GM23338 (cell line): Measurements from ENCODE around the gene GPBP1L1. TPM values are rescaled to one million over a fixed set of nuclear protein-coding genes. Genes with fewer than 3 reads are reported as not detected.

Source experiments
- ATAC-seq: fragments of 200-7000 bp; cut with Tn5 transposase; 3 replicates; pipeline ENCODE4 v1.9.1; 2020
- DNase-seq: peaks from one replicate; pipeline ENCODE4 v3.0.0-alpha.2; 2015; ENCODE audit warnings: low spot score
- H2AFZ ChIP-seq: fragments of 200-600 bp; sonication (generic); 2 replicates; pipeline ENCODE4 v1.8.0; 2016; ENCODE audit warnings: antibody characterized with exemption, mild to moderate bottlenecking, moderate library complexity
- H3F3A ChIP-seq: fragments of 200-600 bp; sonication (generic); replicated peaks from 2 replicates; pipeline ENCODE4 v1.8.0; 2017; ENCODE audit warnings: antibody characterized with exemption, mixed run types, low read depth
- H3K27ac ChIP-seq: fragments of 200-600 bp; sonication (generic); 2 replicates; pipeline ENCODE4 v1.6.1; 2016; ENCODE audit warnings: low read depth
- H3K27me3 ChIP-seq: fragments of 200-600 bp; sonication (generic); 2 replicates; pipeline ENCODE4 v1.8.0; 2016; ENCODE audit warnings: mild to moderate bottlenecking, mixed run types, moderate library complexity; ENCODE audit not compliant: insufficient read depth
- H3K36me3 ChIP-seq: fragments of 200-600 bp; sonication (generic); 2 replicates; pipeline ENCODE4 v1.8.0; 2016; ENCODE audit warnings: mild to moderate bottlenecking; ENCODE audit not compliant: insufficient read depth
- H3K4me1 ChIP-seq: fragments of 200-600 bp; sonication (generic); 2 replicates; pipeline ENCODE4 v1.8.0; 2016; ENCODE audit warnings: mild to moderate bottlenecking, moderate library complexity; ENCODE audit not compliant: insufficient read depth
- H3K4me2 ChIP-seq: fragments of 200-600 bp; sonication (generic); 2 replicates; pipeline ENCODE4 v1.7.1; 2017; ENCODE audit warnings: mixed run types
- H3K4me3 ChIP-seq: fragments of 200-600 bp; sonication (generic); 2 replicates; pipeline ENCODE4 v1.6.1; 2016; ENCODE audit warnings: mixed run types
- H3K79me2 ChIP-seq: fragments of 200-600 bp; sonication (generic); replicated peaks from 2 replicates; pipeline ENCODE4 v1.8.0; 2017; ENCODE audit warnings: mild to moderate bottlenecking; ENCODE audit not compliant: insufficient read depth
- H3K9me2 ChIP-seq: fragments of 200-600 bp; sonication (generic); 2 replicates; pipeline ENCODE4 v1.8.0; 2017; ENCODE audit not compliant: insufficient read depth
- H4K20me1 ChIP-seq: fragments of 200-600 bp; sonication (generic); replicated peaks from 2 replicates; pipeline ENCODE4 v1.8.0; 2017; ENCODE audit warnings: mild to moderate bottlenecking; ENCODE audit not compliant: insufficient read depth
- H3K27ac Mint-ChIP-seq: 2 replicates; pipeline ENCODE4 v1.8.0; 2020; ENCODE audit warnings: inconsistent platforms, mild to moderate bottlenecking, moderate library complexity, mixed read lengths
- H3K27me3 Mint-ChIP-seq: 3 replicates; pipeline ENCODE4 v1.8.0; 2022; ENCODE audit warnings: low read depth, mild to moderate bottlenecking, moderate library complexity, mixed read lengths, inconsistent platforms; ENCODE audit not compliant: insufficient read depth, poor library complexity
- H3K36me3 Mint-ChIP-seq: 3 replicates; pipeline ENCODE4 v1.8.0; 2021; ENCODE audit warnings: low read depth, mild to moderate bottlenecking, inconsistent platforms, moderate library complexity, mixed read lengths
- H3K4me1 Mint-ChIP-seq: 3 replicates; pipeline ENCODE4 v1.8.0; 2020; ENCODE audit warnings: mild to moderate bottlenecking, inconsistent platforms, mixed read lengths
- H3K4me3 Mint-ChIP-seq: 3 replicates; pipeline ENCODE4 v1.8.0; 2021; ENCODE audit warnings: moderate library complexity, mild to moderate bottlenecking, inconsistent platforms, mixed read lengths
- H3K9me3 Mint-ChIP-seq: 3 replicates; pipeline ENCODE4 v1.8.0; 2020; ENCODE audit warnings: moderate library complexity, mild to moderate bottlenecking, inconsistent platforms, mixed read lengths
- CREB1 ChIP-seq: fragments of 250-450 bp; sonication (Bioruptor Pico); IDR thresholded peaks from 2 replicates; pipeline ENCODE4 v1.5.0; 2020; ENCODE audit warnings: low read depth, mild to moderate bottlenecking, moderate library complexity
- EZH2phosphoT487 ChIP-seq: fragments of 200-600 bp; sonication (generic); IDR thresholded peaks from one replicate; pipeline ENCODE4 v1.8.1; 2018; ENCODE audit warnings: antibody characterized with exemption; ENCODE audit not compliant: unreplicated experiment
- JUNB ChIP-seq: IDR thresholded peaks from one replicate; pipeline ENCODE4 v1.6.1; 2016; ENCODE audit warnings: antibody characterized with exemption; ENCODE audit not compliant: unreplicated experiment
- polyA plus RNA-seq: library from polyadenylated mRNA; unstranded; fragments of >200 nt; fragmentation: Nextera tagmentation; extraction: Ambion mirVana; gene quantifications from 2 replicates; pipeline ENCODE4 v1.2.1, GENCODE V29; 2016
- small RNA-seq: library from RNA; depleted of rRNA; stranded (forward); fragments of <200 nt; gene quantifications from one replicate; pipeline ENCODE3, GENCODE V24; 2014; ENCODE audit warnings: low replicate concordance
- total RNA-seq: library from RNA; depleted of rRNA; stranded (reverse); fragments of >200 nt; shearing (Covaris generic); gene quantifications from 2 replicates; pipeline ENCODE4 v1.2.3, GENCODE V29; 2014; rRNA removed

GPBP1L1 gene
- total and polyA plus RNA-seq, 2 experiments from 2014 or later = 61.7 to 117 TPM

- peaks cover 5% of the 10 kb centered on the region; the same call in 1 of the 2 replicates for H3F3A ChIP-seq
- TF ChIP-seq EZH2phosphoT487 (no peak), JUNB (no peak), CREB1 (CRISPR knock-in tag) (peak; percentile 83)
- H3K4me3 Mint-ChIP-seq = peak overlapping the region; percentile 100
- peaks cover 16% of the 10 kb centered on the region for H3K27me3 Mint-ChIP-seq
- H4K20me1 ChIP-seq = peaks cover 27% of the 10 kb centered on the region
- peak overlapping the region; percentile 95 for H3K4me2 ChIP-seq
- H3K79me2 ChIP-seq = peaks cover 47% of the 10 kb centered on the region
- H3K9me2 ChIP-seq = no peaks in the 10 kb centered on the region
- H3K4me1 ChIP-seq = peaks cover 19% of the 10 kb centered on the region
- 0 out of 2 replicates have a peak, but pooled peaks cover 8% of the 10 kb centered on the region for H3K36me3 ChIP-seq
- H3K27ac Mint-ChIP-seq = peak overlapping the region; percentile 100
- H3K4me1 Mint-ChIP-seq = peaks cover 18% of the 10 kb centered on the region
- ATAC-seq (peak; percentile 84), DNase-seq (peak; percentile 98)
- peak overlapping the region; percentile 98 for H2AFZ ChIP-seq
- peak overlapping the region; percentile 89 for H3K4me3 ChIP-seq
- H3K9me3 Mint-ChIP-seq = peaks cover 8% of the 10 kb centered on the region; the same call in 2 of the 3 replicates
- H3K27me3 ChIP-seq = no peaks in the 10 kb centered on the region
- H3K36me3 Mint-ChIP-seq = peaks cover 33% of the 10 kb centered on the region
- peak overlapping the region; percentile 100 for H3K27ac ChIP-seq
Observed at GRCh38 chr1:45583264-45583665, 103.1 kb downstream of the GPBP1L1 start.

Small RNAs within 50 kb of the gene (small RNA-seq; reads per million reads assigned to genes)
- gene AL355480.1 = not detected
- gene AL355480.2 = not detected
- gene AL355480.3 = not detected
- gene AL355480.4 = not detected

Other genes with a start within 250 kb of the GPBP1L1 start
- 11.4 and 14.0 TPM in 2 replicates for gene TESK2, start 195.4 kb downstream of the GPBP1L1 start, total RNA-seq
- 5.2 and 6.0 TPM in 2 replicates for gene TESK2, start 195.4 kb downstream of the GPBP1L1 start, polyA plus RNA-seq
- gene CCDC163, start 186.5 kb downstream of the GPBP1L1 start, total RNA-seq = 1.2 and 1.6 TPM in 2 replicates
- 4.5 and 4.6 TPM in 2 replicates for gene CCDC163, start 186.5 kb downstream of the GPBP1L1 start, polyA plus RNA-seq
- 3.0 and 3.7 TPM in 2 replicates for gene MMACHC, start 186.2 kb downstream of the GPBP1L1 start, total RNA-seq
- gene MMACHC, start 186.2 kb downstream of the GPBP1L1 start, polyA plus RNA-seq = 4.6 and 4.9 TPM in 2 replicates
- 1,070 and 1,109 TPM in 2 replicates for gene PRDX1, start 164.6 kb downstream of the GPBP1L1 start, total RNA-seq
- gene PRDX1, start 164.6 kb downstream of the GPBP1L1 start, polyA plus RNA-seq = 2,149 and 2,351 TPM in 2 replicates
- 172 and 186 TPM in 2 replicates for gene AKR1A1, start 135.7 kb downstream of the GPBP1L1 start, total RNA-seq
- 275 and 293 TPM in 2 replicates for gene AKR1A1, start 135.7 kb downstream of the GPBP1L1 start, polyA plus RNA-seq
- gene NASP, start 102.5 kb downstream of the GPBP1L1 start, total RNA-seq = 254 and 294 TPM in 2 replicates
- 1,008 and 1,039 TPM in 2 replicates for gene NASP, start 102.5 kb downstream of the GPBP1L1 start, polyA plus RNA-seq
- 1.0 and 2.2 TPM in 2 replicates for gene CCDC17, start 62.5 kb downstream of the GPBP1L1 start, total RNA-seq
- gene CCDC17, start 62.5 kb downstream of the GPBP1L1 start, polyA plus RNA-seq = 0.57 and 0.90 TPM in 2 replicates
- 45.8 and 59.7 TPM in 2 replicates for gene TMEM69, start 1.6 kb upstream of the GPBP1L1 start, total RNA-seq
- 38.8 and 62.4 TPM in 2 replicates for gene TMEM69, start 1.6 kb upstream of the GPBP1L1 start, polyA plus RNA-seq
- gene IPP, start 64.1 kb upstream of the GPBP1L1 start, total RNA-seq = 1.8 and 3.7 TPM in 2 replicates
- gene IPP, start 64.1 kb upstream of the GPBP1L1 start, polyA plus RNA-seq = 2.8 and 4.6 TPM in 2 replicates
- 20.7 and 57.7 TPM in 2 replicates for gene MAST2, start 117.1 kb upstream of the GPBP1L1 start, total RNA-seq
- gene MAST2, start 117.1 kb upstream of the GPBP1L1 start, polyA plus RNA-seq = 9.3 and 11.5 TPM in 2 replicates